T-helper 2 cell (primary cell): ENCODE data around the gene EXOC1.
"Not testable (repeated sequence)": the region's sequence is repeated elsewhere in the genome, so short reads cannot be mapped to it uniquely, and the experiment has no call there.

Source experiments
- DNase-seq, 5 experiments: peaks; one replicate each; pipeline versions ENCODE4 v3.0.0 to v3.0.0-alpha.2; 2012 to 2022

EXOC1 gene

GRCh38 chr4:55906989-55907388 lies 53.5 kb downstream of the EXOC1 start:
- DNase-seq, result peak in 1 of 5 experiments; percentile 45

GRCh38 chr4:55907469-55907868 lies 54.0 kb downstream of the EXOC1 start:
- DNase-seq, result peak in 1 of 5 experiments; percentile 4

- no peak for DNase-seq
Observed at GRCh38 chr4:55910140-55910539, 56.7 kb downstream of the EXOC1 start.

- no peak for DNase-seq
Observed at GRCh38 chr4:55912249-55912648, 58.8 kb downstream of the EXOC1 start.

GRCh38 chr4:55920571-55920970 lies 67.1 kb downstream of the EXOC1 start:
- no peak for DNase-seq

GRCh38 chr4:55921093-55921492 lies 67.6 kb downstream of the EXOC1 start:
- DNase-seq, result no peak

- no peak for DNase-seq
Observed at GRCh38 chr4:55925241-55925640, 71.8 kb downstream of the EXOC1 start.

- no peak for DNase-seq
Observed at GRCh38 chr4:55926610-55927009, 73.2 kb downstream of the EXOC1 start.

- DNase-seq, result no peak
Observed at GRCh38 chr4:55927803-55928437, 74.5 kb downstream of the EXOC1 start.

- DNase-seq, result no peak
Observed at GRCh38 chr4:55928846-55929245, 75.4 kb downstream of the EXOC1 start.

- DNase-seq, result no peak
Observed at GRCh38 chr4:55931043-55931442, 77.6 kb downstream of the EXOC1 start.

- no peak for DNase-seq
Observed at GRCh38 chr4:55931833-55932232, 78.4 kb downstream of the EXOC1 start.

GRCh38 chr4:55932511-55932910 lies 79.1 kb downstream of the EXOC1 start:
- no peak for DNase-seq

GRCh38 chr4:55933611-55934010 lies 80.2 kb downstream of the EXOC1 start:
- no peak for DNase-seq

GRCh38 chr4:55935907-55936306 lies 82.5 kb downstream of the EXOC1 start:
- DNase-seq, result not testable (repeated sequence)

- no peak for DNase-seq
Observed at GRCh38 chr4:55938481-55938880, 85.0 kb downstream of the EXOC1 start.

GRCh38 chr4:55939421-55939820 lies 86.0 kb downstream of the EXOC1 start:
- DNase-seq, result no peak

- no peak for DNase-seq
Observed at GRCh38 chr4:55941881-55942396, 88.5 kb downstream of the EXOC1 start.

- DNase-seq, result peak in 1 of 5 experiments; percentile 36
Observed at GRCh38 chr4:55947254-55947882, 93.9 kb downstream of the EXOC1 start.

GRCh38 chr4:55947912-55948725 lies 94.7 kb downstream of the EXOC1 start:
- DNase-seq, result peak in 3 of 5 experiments; percentile 31 to 81 (median 54)

GRCh38 chr4:55948726-55949481 lies 95.5 kb downstream of the EXOC1 start, which contains the start of gene CEP135:
Gene CEP135, plus strand, starts transcription at chr4:55948945. Its CDS starts 3,186 bp downstream, at chr4:55952131.
- DNase-seq, result peak; percentile 81 to 97 (median 88)

- no peak for DNase-seq
Observed at GRCh38 chr4:55949482-55949802, 96.0 kb downstream of the EXOC1 start.
